BJ (cell line): ENCODE measurements around the gene MPRIP. TPM values are rescaled to one million over a fixed set of nuclear protein-coding genes. Genes with fewer than 3 reads are reported as not detected.

Source experiments
- CTCF ChIA-PET: fragments of 350-600 bp; formaldehyde crosslinking; extraction: SDS; loops from one replicate; lab custom pipeline; 2021; ENCODE audit warnings: antibody characterized with exemption, inconsistent platforms; lab: Yijun Ruan, JAX
- POLR2A ChIA-PET: fragments of 300-600 bp; sonication (Branson Sonifier 250); formaldehyde crosslinking; extraction: SDS; loops from one replicate; lab custom pipeline; 2021; ENCODE audit warnings: antibody characterized with exemption; lab: Charles Lee
- DNase-seq: peaks from one replicate; pipeline ENCODE4 v3.0.0-alpha.2; 2011; ENCODE audit warnings: low read depth
- H3K27me3 ChIP-seq: 2 replicates; pipeline ENCODE4 v1.6.0; 2011; ENCODE audit warnings: low read length; ENCODE audit not compliant: control insufficient read depth, insufficient read depth
- H3K36me3 ChIP-seq: 2 replicates; pipeline ENCODE4 v1.5.1; 2011; ENCODE audit warnings: low read length; ENCODE audit not compliant: control insufficient read depth, insufficient read depth
- H3K4me3 ChIP-seq: 2 replicates; pipeline ENCODE4 v1.5.1; 2011; ENCODE audit warnings: low read depth, mild to moderate bottlenecking, control low read depth, low read length
- polyA plus RNA-seq: library from polyadenylated mRNA; depleted of rRNA; stranded (reverse); fragments of >200 nt; gene quantifications from 2 replicates; pipeline ENCODE4 v1.2.3, GENCODE V29; 2011
- TF ChIP-seq, protein P1 (sequence below): IDR thresholded peaks from 2 replicates; pipeline ENCODE4 v1.5.1; 2011; ENCODE audit warnings: low read depth, mild to moderate bottlenecking, control low read depth, inconsistent platforms, low read length, moderate library complexity; ENCODE audit not compliant: insufficient read depth

Gene MPRIP
- polyA plus RNA-seq, 1 experiment, result 149 TPM

DNA sequence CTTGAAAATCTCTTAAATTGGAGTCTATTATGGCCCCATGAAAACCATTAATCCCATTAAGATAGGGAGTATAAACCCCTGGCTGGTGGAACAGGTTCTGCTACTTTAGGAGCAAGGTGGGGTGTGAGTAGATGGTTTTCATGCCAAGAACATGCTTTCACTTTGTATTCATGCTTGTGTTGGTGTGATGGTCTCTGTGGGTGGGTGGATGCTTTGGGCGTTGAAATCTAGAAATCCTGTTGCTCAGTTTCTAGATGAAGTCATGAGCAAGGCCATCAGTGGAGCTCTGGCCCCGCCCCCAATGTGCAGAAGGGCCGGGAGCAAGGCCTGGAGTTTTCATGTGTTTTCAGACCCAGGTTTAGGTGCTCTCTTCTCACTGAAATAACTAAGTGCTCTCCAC is 143.8 kb downstream of the MPRIP start:
- H3K36me3 ChIP-seq, result peaks cover 21% of the 10 kb centered on the region
- H3K27me3 ChIP-seq, result no peaks in the 10 kb centered on the region
- DNase-seq, result no peak
- CTCF ChIA-PET, result interaction anchor here (1.1 kb wide), 1 partner anchor 14 kb away, joined by 3 read pairs; no protein-coding TSS in a partner anchor
- TF ChIP-seq, protein P1, sequence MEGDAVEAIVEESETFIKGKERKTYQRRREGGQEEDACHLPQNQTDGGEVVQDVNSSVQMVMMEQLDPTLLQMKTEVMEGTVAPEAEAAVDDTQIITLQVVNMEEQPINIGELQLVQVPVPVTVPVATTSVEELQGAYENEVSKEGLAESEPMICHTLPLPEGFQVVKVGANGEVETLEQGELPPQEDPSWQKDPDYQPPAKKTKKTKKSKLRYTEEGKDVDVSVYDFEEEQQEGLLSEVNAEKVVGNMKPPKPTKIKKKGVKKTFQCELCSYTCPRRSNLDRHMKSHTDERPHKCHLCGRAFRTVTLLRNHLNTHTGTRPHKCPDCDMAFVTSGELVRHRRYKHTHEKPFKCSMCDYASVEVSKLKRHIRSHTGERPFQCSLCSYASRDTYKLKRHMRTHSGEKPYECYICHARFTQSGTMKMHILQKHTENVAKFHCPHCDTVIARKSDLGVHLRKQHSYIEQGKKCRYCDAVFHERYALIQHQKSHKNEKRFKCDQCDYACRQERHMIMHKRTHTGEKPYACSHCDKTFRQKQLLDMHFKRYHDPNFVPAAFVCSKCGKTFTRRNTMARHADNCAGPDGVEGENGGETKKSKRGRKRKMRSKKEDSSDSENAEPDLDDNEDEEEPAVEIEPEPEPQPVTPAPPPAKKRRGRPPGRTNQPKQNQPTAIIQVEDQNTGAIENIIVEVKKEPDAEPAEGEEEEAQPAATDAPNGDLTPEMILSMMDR, result no peak
- POLR2A ChIA-PET, result no interaction called here
- no peak overlapping the region for H3K4me3 ChIP-seq

DNA sequence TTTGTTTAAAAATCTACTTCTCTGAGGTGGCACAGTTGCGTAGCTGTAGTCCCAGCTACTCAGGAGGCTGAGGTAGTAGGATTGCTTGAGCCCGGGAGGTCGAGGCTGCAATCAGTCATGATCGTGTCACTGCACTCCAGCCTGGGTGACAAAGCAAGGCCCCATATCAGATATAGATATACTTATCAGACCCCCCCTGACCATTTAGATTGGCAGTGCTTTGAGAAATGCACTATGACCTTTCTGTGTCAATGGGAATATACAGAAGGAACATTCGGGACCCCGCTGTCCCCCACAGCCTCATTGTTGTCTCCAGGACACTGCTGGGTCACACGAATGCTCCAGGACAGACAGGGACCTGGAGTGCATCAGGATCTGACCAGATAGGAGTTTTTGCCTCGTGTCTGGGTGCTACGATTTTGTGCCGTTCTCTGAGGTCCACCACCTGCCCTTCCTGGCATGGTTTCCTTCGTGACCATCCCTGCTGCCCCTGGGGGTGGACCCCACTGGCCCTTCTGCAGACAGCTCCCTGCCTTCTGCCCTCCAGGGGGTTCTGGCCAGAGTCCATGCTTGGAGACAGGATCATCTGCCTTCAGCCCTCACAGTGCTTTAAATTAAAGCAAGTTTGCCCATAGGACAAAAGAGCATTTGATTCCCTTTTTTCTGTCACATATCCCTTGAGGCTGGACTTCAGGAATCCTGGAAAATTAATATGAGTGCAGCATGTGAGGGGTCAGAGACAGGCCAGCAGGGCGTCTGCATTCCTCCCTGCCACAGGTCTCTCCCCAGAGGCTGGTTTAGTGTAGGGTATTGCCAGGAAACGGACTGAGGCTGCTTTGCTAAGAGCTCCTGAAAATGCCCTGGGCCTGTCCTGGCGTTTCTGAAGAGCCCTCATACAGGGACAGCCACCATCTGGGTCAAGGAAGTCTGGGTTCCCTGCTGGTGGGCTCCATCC is 144.6 kb downstream of the MPRIP start:
- ChIA-PET POLR2A (no interaction called here), CTCF (interaction anchor here (1.1 kb wide), 1 partner anchor 14 kb away, joined by 3 read pairs; no protein-coding TSS in a partner anchor)
- peaks cover 21% of the 10 kb centered on the region for H3K36me3 ChIP-seq

DNA sequence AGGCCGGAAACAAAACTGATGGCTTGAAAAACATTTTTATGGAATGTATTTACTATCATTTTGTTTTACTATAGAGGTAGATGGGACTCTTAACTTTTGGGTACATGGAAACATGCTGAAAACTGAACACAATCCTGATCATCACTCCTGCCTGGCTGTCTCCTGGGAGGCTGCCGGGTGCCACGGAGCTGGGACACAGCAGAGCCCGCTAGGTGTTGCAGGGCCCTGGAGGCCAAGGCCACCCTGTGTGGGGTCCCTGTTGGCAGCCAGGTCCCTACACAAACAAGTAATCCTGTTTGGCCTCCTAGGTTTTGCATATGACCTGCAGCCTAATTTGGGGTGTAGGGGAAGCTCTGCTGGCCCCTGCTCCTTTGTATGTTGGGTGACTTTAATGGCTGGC is 146.3 kb downstream of the MPRIP start:
- Histone ChIP-seq H3K36me3 (peaks cover 10% of the 10 kb centered on the region), H3K27me3 (no peaks in the 10 kb centered on the region), H3K4me3 (no peak overlapping the region)
- POLR2A ChIA-PET, result no interaction called here
- CTCF ChIA-PET, result interaction anchor here (0.6 kb wide), 3 partner anchors 21 to 207 kb away, joined by 3 to 6 read pairs (median 5); no protein-coding TSS in a partner anchor
- TF ChIP-seq, protein P1, result no peak
- DNase-seq, result no peak

More for the DNA sequence above, 144.6 kb downstream of the MPRIP start:
- no peak for DNase-seq
- H3K4me3 ChIP-seq, result no peak overlapping the region
- TF ChIP-seq, protein P1, result no peak
- no peaks in the 10 kb centered on the region for H3K27me3 ChIP-seq

DNA sequence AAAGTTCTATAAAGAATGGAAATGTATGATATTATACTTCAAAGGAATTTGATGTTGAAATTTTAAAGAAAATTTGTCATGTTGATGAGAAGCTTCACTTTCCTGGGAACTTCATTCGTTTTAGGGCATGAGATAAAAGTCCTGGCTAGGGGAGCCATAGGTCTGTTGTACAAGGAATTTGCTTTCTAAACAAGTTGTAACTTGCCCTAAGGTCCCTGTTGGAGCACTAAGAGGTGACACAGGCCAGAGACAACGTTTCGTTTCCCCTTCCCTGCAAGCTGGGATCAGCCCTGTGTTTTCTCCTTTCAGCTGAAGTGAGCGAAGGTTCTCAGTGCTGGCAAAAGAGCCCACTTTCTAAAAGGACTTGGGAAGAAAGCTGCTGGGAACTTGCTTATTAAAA is 147.3 kb downstream of the MPRIP start:
- POLR2A ChIA-PET, result interaction anchor here (0.7 kb wide), 1 partner anchor 10 kb away, joined by 3 read pairs; no protein-coding TSS in a partner anchor
- CTCF ChIA-PET, result interaction anchor here (1.5 to 1.8 kb wide), 3 partner anchors 12 to 189 kb away, joined by 3 to 5 read pairs (median 3); no protein-coding TSS in a partner anchor
- Histone ChIP-seq H3K4me3 (no peak overlapping the region), H3K27me3 (no peaks in the 10 kb centered on the region), H3K36me3 (peaks cover 6% of the 10 kb centered on the region)
- DNase-seq, result no peak
- TF ChIP-seq, protein P1, result no peak

DNA sequence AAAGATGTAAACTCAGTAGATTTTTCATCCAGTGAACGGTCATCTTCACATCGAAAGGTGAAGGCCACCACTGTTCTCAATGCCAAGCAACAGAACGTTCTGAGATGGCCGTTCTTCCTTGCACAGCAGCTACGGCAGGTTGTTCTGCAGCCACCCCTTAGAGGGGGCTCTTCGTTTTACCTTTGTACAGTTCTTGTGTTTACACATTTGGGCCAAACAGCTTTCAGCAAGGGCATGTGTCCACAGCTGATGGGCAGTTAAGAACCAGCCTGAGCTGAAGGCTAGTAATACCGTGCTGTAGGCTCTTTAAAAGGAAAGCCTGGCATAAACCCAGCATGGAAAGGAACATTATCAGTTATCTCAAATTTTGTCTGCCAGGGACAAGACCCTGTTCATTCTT is 147.9 kb downstream of the MPRIP start:
- H3K27me3 ChIP-seq, result no peaks in the 10 kb centered on the region
- H3K36me3 ChIP-seq, result peaks cover 6% of the 10 kb centered on the region
- ChIA-PET CTCF (interaction anchor here (1.1 to 1.8 kb wide), 5 partner anchors 9 to 190 kb away, joined by 3 to 5 read pairs (median 4); no protein-coding TSS in a partner anchor), POLR2A (interaction anchor here (0.8 kb wide), 1 partner anchor 11 kb away, joined by 3 read pairs; no protein-coding TSS in a partner anchor)
- no peak overlapping the region for H3K4me3 ChIP-seq
- no peak for DNase-seq
- TF ChIP-seq, protein P1, result no peak
